Ishikawa (cell line): ENCODE measurements around the gene FERMT1.

Experiments
- CEBPB ChIP-seq: IDR thresholded peaks from 2 replicates; pipeline ENCODE4 v1.6.1; 2012
- CREB1 ChIP-seq: IDR thresholded peaks from 2 replicates; pipeline ENCODE4 v1.6.1; 2012; ENCODE audit warnings: low read depth
- EGR1 ChIP-seq: IDR thresholded peaks from 2 replicates; pipeline ENCODE4 v1.6.1; 2012
- EP300 ChIP-seq: IDR thresholded peaks from 2 replicates; pipeline ENCODE4 v1.6.1; 2012; ENCODE audit warnings: borderline replicate concordance
- FOXM1 ChIP-seq: IDR thresholded peaks from 2 replicates; pipeline ENCODE4 v1.6.1; 2012; ENCODE audit warnings: low read depth, borderline replicate concordance
- MAX ChIP-seq: IDR thresholded peaks from 2 replicates; pipeline ENCODE4 v1.6.1; 2012
- NFIC ChIP-seq: IDR thresholded peaks from 2 replicates; pipeline ENCODE4 v1.6.1; 2012
- RAD21 ChIP-seq: IDR thresholded peaks from 2 replicates; pipeline ENCODE4 v1.6.1; 2012; ENCODE audit warnings: low read depth
- REST ChIP-seq: IDR thresholded peaks from 2 replicates; pipeline ENCODE4 v1.6.1; 2012; ENCODE audit warnings: low read depth, mild to moderate bottlenecking
- TAF1 ChIP-seq: IDR thresholded peaks from 2 replicates; pipeline ENCODE4 v1.6.1; 2012; ENCODE audit warnings: low read depth, mild to moderate bottlenecking
- TCF12 ChIP-seq: IDR thresholded peaks from 2 replicates; pipeline ENCODE4 v1.6.1; 2012; ENCODE audit warnings: low read depth
- TEAD4 ChIP-seq: IDR thresholded peaks from 2 replicates; pipeline ENCODE4 v1.6.1; 2012
- YY1 ChIP-seq: IDR thresholded peaks from 2 replicates; pipeline ENCODE4 v1.6.1; 2012; ENCODE audit warnings: low read depth
- ZBTB7A ChIP-seq: IDR thresholded peaks from 2 replicates; pipeline ENCODE4 v1.6.1; 2012; ENCODE audit warnings: low read depth

GRCh38 chr20:6067763-6068318, 55.0 kb downstream of the FERMT1 start:
- TF ChIP-seq REST: no peak
- TF ChIP-seq EP300: no peak
- no peak for TF ChIP-seq CEBPB
- no peak for TF ChIP-seq CREB1
- TF ChIP-seq TEAD4: no peak
- TF ChIP-seq FOXM1: no peak
- TF ChIP-seq EGR1: no peak
- TF ChIP-seq ZBTB7A: no peak
- TF ChIP-seq RAD21: no peak
- TF ChIP-seq YY1: no peak
- no peak for TF ChIP-seq TAF1
- TF ChIP-seq NFIC: no peak
- TF ChIP-seq MAX: no peak
- TF ChIP-seq TCF12: no peak
